Fibroblast of lung (primary cell): Measurements from ENCODE around the gene ACAP3.

Source experiments
- EZH2 ChIP-seq: IDR thresholded peaks from 2 replicates; pipeline ENCODE4 v1.5.1; 2012; ENCODE audit warnings: low read length, control low read depth, mild to moderate bottlenecking; ENCODE audit errors: missing control alignments
- TF ChIP-seq, protein P1 (sequence below), 2 donors: IDR thresholded peaks in 1 of 2; conservative IDR thresholded peaks in 1 of 2; 1 replicate in 1 of 2; 2 replicates in 1 of 2; pipeline ENCODE4 v1.5.1; 2011 to 2012; ENCODE audit warnings: low read length in 2 of 2, control low read depth in 1 of 2, inconsistent platforms in 1 of 2, low read depth in 1 of 2, mild to moderate bottlenecking in 1 of 2

DNA sequence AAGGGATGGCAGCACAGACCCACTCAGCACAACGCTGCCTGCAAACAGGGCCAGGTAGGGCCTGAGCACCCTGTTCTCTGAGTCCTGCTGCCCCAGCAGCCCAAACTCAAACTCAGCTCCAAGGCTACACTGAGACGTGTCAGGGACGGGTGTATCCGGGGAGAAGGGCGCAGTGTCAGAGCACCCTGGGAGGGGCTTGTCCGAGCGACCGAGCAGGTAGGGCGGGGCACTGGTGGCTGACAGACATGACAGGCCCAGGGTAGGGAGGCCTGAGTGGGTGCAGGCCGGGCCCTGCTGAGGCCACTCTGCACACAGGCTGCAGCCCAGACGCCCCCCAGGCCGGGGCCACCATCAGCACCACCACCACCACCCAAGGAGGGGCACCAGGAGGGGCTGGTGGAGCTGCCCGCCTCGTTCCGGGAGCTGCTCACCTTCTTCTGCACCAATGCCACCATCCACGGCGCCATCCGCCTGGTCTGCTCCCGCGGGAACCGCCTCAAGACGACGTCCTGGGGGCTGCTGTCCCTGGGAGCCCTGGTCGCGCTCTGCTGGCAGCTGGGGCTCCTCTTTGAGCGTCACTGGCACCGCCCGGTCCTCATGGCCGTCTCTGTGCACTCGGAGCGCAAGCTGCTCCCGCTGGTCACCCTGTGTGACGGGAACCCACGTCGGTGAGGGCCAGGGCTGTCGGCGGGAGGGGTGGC lies 22.0 kb downstream of the ACAP3 start:
- TF ChIP-seq, protein P1, sequence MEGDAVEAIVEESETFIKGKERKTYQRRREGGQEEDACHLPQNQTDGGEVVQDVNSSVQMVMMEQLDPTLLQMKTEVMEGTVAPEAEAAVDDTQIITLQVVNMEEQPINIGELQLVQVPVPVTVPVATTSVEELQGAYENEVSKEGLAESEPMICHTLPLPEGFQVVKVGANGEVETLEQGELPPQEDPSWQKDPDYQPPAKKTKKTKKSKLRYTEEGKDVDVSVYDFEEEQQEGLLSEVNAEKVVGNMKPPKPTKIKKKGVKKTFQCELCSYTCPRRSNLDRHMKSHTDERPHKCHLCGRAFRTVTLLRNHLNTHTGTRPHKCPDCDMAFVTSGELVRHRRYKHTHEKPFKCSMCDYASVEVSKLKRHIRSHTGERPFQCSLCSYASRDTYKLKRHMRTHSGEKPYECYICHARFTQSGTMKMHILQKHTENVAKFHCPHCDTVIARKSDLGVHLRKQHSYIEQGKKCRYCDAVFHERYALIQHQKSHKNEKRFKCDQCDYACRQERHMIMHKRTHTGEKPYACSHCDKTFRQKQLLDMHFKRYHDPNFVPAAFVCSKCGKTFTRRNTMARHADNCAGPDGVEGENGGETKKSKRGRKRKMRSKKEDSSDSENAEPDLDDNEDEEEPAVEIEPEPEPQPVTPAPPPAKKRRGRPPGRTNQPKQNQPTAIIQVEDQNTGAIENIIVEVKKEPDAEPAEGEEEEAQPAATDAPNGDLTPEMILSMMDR (conservative IDR thresholded peaks at IDR 0.05 in 1 of 2, IDR thresholded peaks at IDR 0.05 in 1 of 2; ENCODE audit: low read depth in 1 of 2, low read length in 2 of 2): no peak
- TF ChIP-seq EZH2: no peak
